Raji (cell line): Measurements from ENCODE around the gene EXOC6.

ENCODE experiments used
- POLR2A ChIP-seq: IDR thresholded peaks from 2 replicates; pipeline ENCODE4 v1.6.1; 2011; ENCODE audit warnings: low read depth, low read length, control low read depth; ENCODE audit not compliant: insufficient read depth

Gene EXOC6

DNA sequence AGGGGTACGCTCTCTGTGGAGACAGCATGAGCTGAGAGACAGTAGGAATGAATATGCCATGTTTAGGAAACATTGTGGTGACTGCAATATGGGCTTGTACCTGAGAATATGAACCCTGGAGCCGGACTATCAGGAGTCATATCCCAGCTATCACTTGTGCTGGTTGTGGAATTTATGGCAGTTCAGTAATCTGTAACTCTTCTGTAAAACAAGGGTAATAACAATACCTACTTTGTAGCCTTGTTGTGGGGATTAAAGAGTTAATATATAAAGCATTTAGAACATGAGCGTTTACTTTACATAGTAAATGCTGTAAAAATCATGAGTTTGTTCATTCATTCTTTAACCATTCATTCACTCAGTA, 44.4 kb downstream of the EXOC6 start:
- no peak for TF ChIP-seq POLR2A

- no peak for TF ChIP-seq POLR2A
These were observed 45.8 kb downstream of the EXOC6 start for GRCh38 chr10:92894081-92894655.

DNA sequence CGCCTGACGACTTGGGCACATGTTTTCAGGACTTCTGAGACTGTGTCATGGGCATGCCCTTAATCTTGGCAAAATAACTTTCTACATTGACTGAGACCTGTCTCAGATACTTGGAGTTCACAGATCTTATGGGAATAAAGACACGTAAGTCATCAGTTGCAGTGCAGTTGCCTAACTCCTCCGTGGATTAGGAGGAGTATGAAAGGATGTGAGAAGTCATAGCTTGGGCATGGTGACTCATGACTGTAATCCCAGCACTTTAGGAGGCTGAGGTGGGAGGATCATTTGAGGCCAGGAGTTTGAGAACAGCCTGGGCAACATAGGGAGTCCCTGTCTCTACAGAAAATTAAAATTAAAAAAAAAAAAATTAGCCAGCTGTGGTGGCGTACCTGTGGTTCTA, 49.6 kb downstream of the EXOC6 start:
- no peak for TF ChIP-seq POLR2A

GRCh38 chr10:92901819-92902251, 53.5 kb downstream of the EXOC6 start:
- no peak for TF ChIP-seq POLR2A

DNA sequence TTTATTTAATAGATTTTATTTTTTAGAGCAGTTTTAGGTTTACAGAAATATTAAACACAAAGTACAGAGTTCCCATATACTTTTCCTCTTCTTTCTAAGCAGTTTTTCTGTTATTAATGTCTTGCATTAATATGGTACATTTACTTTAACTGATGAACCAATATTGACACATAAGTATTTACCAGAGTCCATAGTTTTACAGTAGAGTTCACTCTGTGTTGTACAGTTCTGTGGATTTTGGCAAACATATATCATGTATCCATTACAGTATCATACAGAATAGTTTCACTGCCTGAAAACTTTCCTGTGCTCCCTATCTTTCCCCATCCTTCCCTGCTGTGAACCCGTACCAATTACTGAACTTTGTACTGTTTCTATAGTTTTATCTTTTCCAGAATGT, 55.3 kb downstream of the EXOC6 start:
- no peak for TF ChIP-seq POLR2A

DNA sequence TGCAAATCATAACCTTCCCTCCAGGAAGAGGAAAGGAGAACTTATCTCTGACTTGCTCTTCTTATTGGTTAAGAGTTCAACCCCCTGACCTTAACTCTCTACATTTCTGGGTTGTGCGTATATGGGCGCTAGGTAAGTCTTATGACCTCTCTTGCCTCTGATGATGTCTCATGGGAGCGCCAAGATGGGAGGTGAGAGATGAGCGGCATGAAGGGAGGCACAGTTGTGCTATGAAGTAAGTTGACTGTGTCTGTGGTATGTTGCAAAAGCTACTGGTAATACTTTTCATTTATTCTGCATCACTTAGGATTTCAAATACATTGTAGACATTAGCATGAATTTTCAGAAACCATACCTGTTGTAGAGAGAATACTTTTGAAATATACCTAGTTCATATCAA, 59.0 kb downstream of the EXOC6 start:
- TF ChIP-seq POLR2A: no peak

- TF ChIP-seq POLR2A: no peak
These were observed 65.7 kb downstream of the EXOC6 start for GRCh38 chr10:92913973-92914372.

DNA sequence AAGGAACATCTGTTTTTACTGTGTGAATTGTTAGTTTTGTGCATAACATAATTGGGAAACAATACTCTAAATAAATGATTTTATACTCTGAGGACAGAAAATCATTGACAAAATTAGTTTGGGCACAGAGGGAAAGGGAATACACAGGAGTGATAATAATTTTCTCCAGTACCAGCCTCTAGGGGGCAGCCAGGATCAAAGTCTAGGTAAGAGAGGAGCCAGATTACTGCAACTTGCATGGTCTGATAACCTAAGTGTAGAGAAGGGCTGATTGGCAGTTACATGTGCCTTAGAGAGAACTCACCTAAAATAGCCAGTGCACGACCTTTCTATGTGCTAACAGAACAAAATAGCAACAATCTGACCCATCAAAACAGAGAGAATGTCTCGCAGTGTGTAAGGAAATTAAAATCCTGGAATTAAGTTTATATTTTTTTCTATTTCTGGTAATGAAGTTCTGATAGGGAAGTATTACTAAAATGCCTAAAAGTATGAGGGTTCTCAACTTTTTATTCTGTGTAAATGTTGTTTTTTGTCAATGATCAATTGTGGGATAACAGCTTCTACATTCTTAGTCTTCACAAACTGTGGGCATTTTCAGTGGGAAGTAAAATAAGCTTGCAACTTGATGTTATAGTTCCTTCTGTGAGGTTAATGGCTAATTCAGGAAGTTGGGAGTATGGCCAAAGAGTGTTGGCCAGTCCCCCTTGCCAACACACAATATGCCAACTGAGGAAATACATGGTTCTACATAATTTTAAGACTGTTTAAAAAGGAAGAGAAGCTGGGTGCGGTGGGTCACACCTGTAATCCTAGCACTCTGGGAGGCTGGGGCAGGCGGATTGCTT, 66.4 kb downstream of the EXOC6 start:
- no peak for TF ChIP-seq POLR2A

- no peak for TF ChIP-seq POLR2A
These were observed 67.6 kb downstream of the EXOC6 start for GRCh38 chr10:92915892-92916291.

GRCh38 chr10:92916433-92916832, 68.1 kb downstream of the EXOC6 start:
- TF ChIP-seq POLR2A: no peak

- no peak for TF ChIP-seq POLR2A
These were observed 70.3 kb downstream of the EXOC6 start for GRCh38 chr10:92918603-92919002.

DNA sequence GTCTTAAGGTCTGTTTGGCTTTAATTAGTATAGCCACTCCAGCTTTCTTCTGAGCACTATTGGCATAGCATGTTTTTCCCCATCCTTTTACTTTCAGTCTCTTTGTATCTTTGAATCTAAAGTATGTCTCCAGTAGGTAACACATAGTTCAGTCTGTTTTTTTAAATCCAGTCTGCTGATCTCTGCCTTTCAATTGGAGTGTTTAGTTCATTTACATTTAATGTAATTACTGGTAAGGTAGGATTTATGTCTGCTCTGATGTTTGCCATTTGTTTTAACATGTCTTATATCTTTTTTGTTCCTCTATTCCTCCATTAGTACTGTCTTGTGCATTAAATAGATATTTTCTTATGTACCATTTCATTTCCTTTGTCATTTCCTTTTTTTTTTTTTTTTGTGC, 72.5 kb downstream of the EXOC6 start:
- TF ChIP-seq POLR2A: no peak

DNA sequence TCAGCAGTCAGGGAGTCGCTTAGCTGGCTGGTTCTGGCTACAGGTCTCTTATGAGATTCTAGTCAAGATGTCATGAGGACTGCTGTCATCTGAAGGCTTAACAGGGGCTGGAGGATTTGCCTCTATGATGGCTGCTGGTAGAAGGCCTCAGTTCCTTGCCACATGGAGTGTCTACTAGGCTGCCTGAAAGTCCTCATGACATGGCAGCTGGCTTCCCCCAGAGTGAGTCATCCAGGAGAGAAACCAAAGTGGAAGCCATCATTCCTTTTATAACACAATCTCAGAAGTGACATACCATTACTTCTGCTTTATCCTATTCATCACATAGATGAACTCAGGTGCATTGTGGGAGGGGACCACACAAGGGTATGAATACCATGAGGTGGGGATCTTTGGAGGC, 75.1 kb downstream of the EXOC6 start:
- no peak for TF ChIP-seq POLR2A

DNA sequence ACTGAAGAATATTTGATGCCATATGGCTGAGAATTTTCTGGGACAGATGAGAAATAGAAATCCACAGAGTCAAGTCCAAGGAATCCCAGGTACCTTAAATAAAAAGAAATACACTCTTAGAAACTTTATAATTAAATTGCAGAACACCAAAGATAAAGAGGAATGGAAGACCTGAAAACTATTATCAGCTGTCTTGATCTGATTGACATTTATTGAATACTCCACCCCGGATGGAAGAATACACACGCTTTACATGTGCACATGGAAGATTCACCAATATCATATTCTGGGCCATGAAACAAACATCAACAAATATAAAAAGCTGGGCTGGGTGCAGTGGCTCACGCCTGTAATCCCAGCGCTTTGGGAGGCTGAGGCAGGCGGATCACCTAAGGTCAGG, 81.6 kb downstream of the EXOC6 start:
- no peak for TF ChIP-seq POLR2A

- TF ChIP-seq POLR2A: no peak
These were observed 83.3 kb downstream of the EXOC6 start for GRCh38 chr10:92931597-92931996.

DNA sequence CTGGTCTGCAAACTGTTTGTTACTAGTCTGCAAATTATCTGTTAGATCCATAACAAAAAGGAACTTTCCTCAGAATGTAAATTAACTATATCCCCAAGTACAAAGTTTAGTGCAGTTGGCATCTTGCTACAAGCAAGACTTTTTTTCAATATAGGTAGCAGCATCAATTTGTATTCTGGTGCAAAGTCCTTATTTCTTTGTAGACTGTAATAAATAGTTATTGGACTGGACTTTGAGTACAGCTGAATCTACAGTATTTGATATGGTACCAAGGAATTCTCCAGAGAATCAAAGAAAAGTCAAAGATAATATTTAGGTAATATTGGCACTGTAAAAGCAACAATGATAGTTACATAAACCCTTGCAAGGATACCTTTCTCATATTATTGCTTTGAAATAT, 89.6 kb downstream of the EXOC6 start:
- no peak for TF ChIP-seq POLR2A

DNA sequence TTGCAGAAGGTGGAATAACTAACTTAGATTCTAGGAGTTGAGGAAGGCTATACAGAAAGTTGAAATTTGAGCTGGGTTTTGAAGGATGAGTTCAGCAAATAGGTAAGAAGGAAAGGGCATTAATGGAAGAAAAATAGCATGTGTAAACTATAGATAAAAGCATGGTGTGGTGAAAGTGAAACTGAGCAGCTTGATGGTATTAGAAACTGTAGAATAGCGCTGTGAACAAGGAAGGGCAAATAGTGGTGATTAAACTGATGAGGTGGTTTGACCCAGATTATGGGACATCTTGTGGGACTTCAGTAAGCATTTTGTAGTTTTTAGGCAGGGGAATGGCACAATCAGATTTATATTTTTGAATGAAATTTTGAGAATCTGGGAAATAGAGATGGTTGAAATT, 90.5 kb downstream of the EXOC6 start:
- TF ChIP-seq POLR2A: no peak
